GM13976 (cell line): ENCODE results near the gene ALG11.

Experiments used
- DNase-seq: peaks from one replicate; pipeline ENCODE4 v3.0.0; 2012; ENCODE audit warnings: low spot score
- CTCF ChIP-seq: IDR thresholded peaks from 2 replicates; pipeline ENCODE4 v1.5.1; 2012; ENCODE audit warnings: borderline replicate concordance, mild to moderate bottlenecking; ENCODE audit not compliant: insufficient read depth; ENCODE audit errors: extremely low read depth, missing control alignments, control extremely low read depth
- in situ Hi-C: fragments of 300-500 bp; cut with MboI; formaldehyde crosslinking; loops from one replicate; pipeline ENCODE4 v1.12.0; 2022; ENCODE audit warnings: low sequenced_read_pairs, mixed read lengths, inconsistent platforms; ENCODE audit not compliant: unreplicated experiment

The ALG11 gene

GRCh38 chr13:52012512-52012836, 276 bp downstream of the ALG11 start:
- no peak for DNase-seq
- TF ChIP-seq CTCF: no peak
- in situ Hi-C loops: no loop called here

GRCh38 chr13:52016296-52016695, 4.1 kb downstream of the ALG11 start:
- in situ Hi-C loops: no loop called here
- DNase-seq: no peak
- no peak for TF ChIP-seq CTCF

- no peak for DNase-seq
- in situ Hi-C loops: no loop called here
- no peak for TF ChIP-seq CTCF
These were observed 8.0 kb downstream of the ALG11 start for GRCh38 chr13:52020191-52020590.

- in situ Hi-C loops: no loop called here
- no peak for TF ChIP-seq CTCF
- no peak for DNase-seq
These were observed 10.2 kb downstream of the ALG11 start for GRCh38 chr13:52022356-52022755.

GRCh38 chr13:52024481-52024880, 12.3 kb downstream of the ALG11 start, which contains the start of gene UTP14C:
TSS of gene UTP14C (plus strand) at chr13:52024691. CDS start at chr13:52028805, 4,114 bp downstream.
- no peak for TF ChIP-seq CTCF
- in situ Hi-C loops: no loop called here
- DNase-seq: no peak

GRCh38 chr13:52025475-52026245, 13.5 kb downstream of the ALG11 start:
- DNase-seq: no peak
- in situ Hi-C loops: no loop called here

More at GRCh38 chr13:52025475-52026245, 13.5 kb downstream of the ALG11 start:
- TF ChIP-seq CTCF: no peak
